Pancreas (tissue), 10 donors: Measurements from ENCODE around the gene VEPH1. TPM values are rescaled to one million over a fixed set of nuclear protein-coding genes. Genes with fewer than 3 reads are reported as not detected.
A peak's percentile ranks its signal among the peaks of the same experiment; 100 is the strongest.

Experiments used
- ATAC-seq, 4 donors: fragments of 200-7000 bp; cut with Tn5 transposase; one replicate each; pipeline versions ENCODE4 v1.8.0 to v1.9.1; 2020; ENCODE audit warnings: mild to moderate bottlenecking in 4 of 4, moderate library complexity in 4 of 4
- DNase-seq, 6 donors: peaks; one replicate each; pipeline ENCODE4 v3.0.0-alpha.2; 2020
- FAIRE-seq: peaks from 2 replicates; lab custom pipeline; 2012; peaks lifted over from hg19 to GRCh38; lab: Jason Lieb, UNC
- H3K27ac ChIP-seq, 4 donors: fragments of 200-600 bp; sonication (generic); 1 replicate in 3 of 4; 2 replicates in 1 of 4; pipeline versions ENCODE4 v1.5.0 to v1.8.0; 2020
- H3K27me3 ChIP-seq, 4 donors: fragments of 200-600 bp; one replicate each; pipeline ENCODE4 v1.8.0; 2021
- H3K36me3 ChIP-seq, 3 donors: fragments of 200-600 bp; sonication (generic) in 1 of 3; one replicate each; pipeline versions ENCODE4 v1.5.0 to v1.8.0; 2020 to 2021
- H3K4me1 ChIP-seq, 3 donors: fragments of 200-600 bp; one replicate each; pipeline ENCODE4 v1.8.0; 2021
- H3K4me3 ChIP-seq, 4 donors: fragments of 200-600 bp; sonication (generic) in 2 of 4; one replicate each; pipeline versions ENCODE4 v1.5.0 to v1.8.0; 2020 to 2021
- H3K9me3 ChIP-seq, 4 donors: fragments of 200-600 bp; one replicate each; pipeline ENCODE4 v1.8.0; 2021
- CTCF ChIP-seq, 4 donors: fragments of 200-600 bp; sonication (generic) in 3 of 4; IDR thresholded peaks; one replicate each; pipeline versions ENCODE4 v1.5.0 to v1.8.0; 2021; ENCODE audit warnings: antibody characterized with exemption in 4 of 4
- WGBS, 2 donors: extraction: QIAGEN DNeasy Blood & Tissue Kit; methylation state at CpG; one replicate each; pipeline ENCODE4 v1.1.7; 2013; 5-methylcytosine and 5-hydroxymethylcytosine counted together
- intact Hi-C, 3 donors: fragments of 100-400 bp; cut with DNase I; formaldehyde crosslinking; loops; one replicate each; pipeline versions ENCODE4 v1.11.1 to v1.14.2; 2022
- polyA plus RNA-seq, 2 donors: library from polyadenylated mRNA; stranded (reverse); fragments of 200-250 nt; gene quantifications; one replicate each; pipeline ENCODE4 v1.2.3, GENCODE V29; 2013
- total RNA-seq, 6 donors: library from RNA; stranded (reverse); fragmentation: NEBNext Ultra II Directional in 4 of 6; extraction: Animal tissue kit (Norgen Biotek cat#: 25700) in 4 of 6; gene quantifications; one replicate each; pipeline versions ENCODE4 v1.2.1 to v1.2.4, GENCODE V29; 2021 to 2023
- donor health status: healthy with polysubstance abuse.
- donor health status: DM: no; HTN: no; CAD: no; lungs with moderate emphysema.
- donor health status: DM: no; HTN: no; CAD: no.
- donor health status: control.
- donor health status: control.
- donor health status: Bipolar disorder and iron deficiency.
- donor health status: DM: yes; HTN: yes; CAD: no.
- donor health status: DM: no; HTN: no; CAD: no.
- donor health status: DM: no; HTN: no; CAD: no.
- donor health status: DM: yes; HTN: yes; CAD: no.

Gene VEPH1
- total and polyA plus RNA-seq, 8 donors, result 7.6 to 18.3 (median 13.1) TPM

GRCh38 chr3:157239082-157239704, 264.0 kb downstream of the VEPH1 start:
- ATAC-seq (peak; percentile 91 to 100 (median 99)), FAIRE-seq (no peak), DNase-seq (peak; percentile 47 to 74 (median 69))
- H3K36me3 ChIP-seq, result no peaks in the 10 kb centered on the region
- H3K9me3 ChIP-seq, result no peaks in the 10 kb centered on the region
- intact Hi-C loops, result no loop called here
- no peak overlapping the region for H3K27ac ChIP-seq
- WGBS, 2 donors, result 33 to 37% methylated on average over 5 of the region's 5 CpGs
- H3K4me1 ChIP-seq, result no peaks in the 10 kb centered on the region
- H3K27me3 ChIP-seq, result no peaks in the 10 kb centered on the region
- peak; percentile 48 to 70 (median 56) for TF ChIP-seq CTCF (IDR thresholded peaks at IDR 0.05)
- no peak overlapping the region for H3K4me3 ChIP-seq

- FAIRE-seq (no peak), DNase-seq (no peak), ATAC-seq (no peak)
- 99 to 100% methylated on average over 1 of the region's 1 CpG for WGBS, 2 donors
- intact Hi-C loops, result no loop called here
- Histone ChIP-seq H3K36me3 (no peaks in the 10 kb centered on the region), H3K9me3 (no peaks in the 10 kb centered on the region), H3K4me1 (no peaks in the 10 kb centered on the region), H3K27ac (no peak overlapping the region), H3K27me3 (no peaks in the 10 kb centered on the region), H3K4me3 (no peak overlapping the region)
- TF ChIP-seq CTCF (IDR thresholded peaks at IDR 0.05), result no peak
These were observed 264.8 kb downstream of the VEPH1 start for GRCh38 chr3:157238457-157238856.

- FAIRE-seq (no peak), DNase-seq (no peak), ATAC-seq (no peak)
- H3K27ac ChIP-seq, result no peak overlapping the region
- no peak for TF ChIP-seq CTCF (IDR thresholded peaks at IDR 0.05)
- no peaks in the 10 kb centered on the region for H3K27me3 ChIP-seq
- H3K36me3 ChIP-seq, result no peaks in the 10 kb centered on the region
- intact Hi-C loops, result no loop called here
- H3K4me1 ChIP-seq, result no peaks in the 10 kb centered on the region
- WGBS, 2 donors, result 47 to 60% methylated on average over 3 of the region's 3 CpGs
- H3K9me3 ChIP-seq, result no peaks in the 10 kb centered on the region
- no peak overlapping the region for H3K4me3 ChIP-seq
These were observed 265.3 kb downstream of the VEPH1 start for GRCh38 chr3:157237886-157238285.

GRCh38 chr3:157235291-157235690, 267.9 kb downstream of the VEPH1 start:
- Histone ChIP-seq H3K27ac (no peak overlapping the region), H3K4me3 (no peak overlapping the region), H3K27me3 (no peaks in the 10 kb centered on the region), H3K9me3 (no peaks in the 10 kb centered on the region), H3K4me1 (no peaks in the 10 kb centered on the region), H3K36me3 (no peaks in the 10 kb centered on the region)
- ATAC-seq (no peak), DNase-seq (no peak), FAIRE-seq (no peak)
- WGBS, 2 donors, result 94% methylated on average over 2 of the region's 2 CpGs
- intact Hi-C loops, result no loop called here
- TF ChIP-seq CTCF (IDR thresholded peaks at IDR 0.05), result no peak

- intact Hi-C loops, result no loop called here
- H3K9me3 ChIP-seq, result no peaks in the 10 kb centered on the region
- H3K4me1 ChIP-seq, result no peaks in the 10 kb centered on the region
- no peak overlapping the region for H3K27ac ChIP-seq
- DNase-seq (no peak), ATAC-seq (no peak), FAIRE-seq (no peak)
- H3K36me3 ChIP-seq, result no peaks in the 10 kb centered on the region
- TF ChIP-seq CTCF (IDR thresholded peaks at IDR 0.05), result no peak
- WGBS, 2 donors, result 83 to 89% methylated on average over 5 of the region's 5 CpGs
- H3K27me3 ChIP-seq, result no peaks in the 10 kb centered on the region
- H3K4me3 ChIP-seq, result no peak overlapping the region
These were observed 269.3 kb downstream of the VEPH1 start for GRCh38 chr3:157233923-157234322.
